GM19025 (cell line): ENCODE measurements around the gene STK32B.
"Not testable (repeated sequence)": the region's sequence is repeated elsewhere in the genome, so short reads cannot be mapped to it uniquely, and the experiment has no call there.

Experiments used
- ATAC-seq: cut with Tn5 transposase; IDR thresholded peaks from one replicate; pipeline ENCODE4 v1.9.1; 2021; ENCODE audit warnings: mild to moderate bottlenecking, low read depth, moderate library complexity; ENCODE audit not compliant: unreplicated experiment

STK32B gene

DNA sequence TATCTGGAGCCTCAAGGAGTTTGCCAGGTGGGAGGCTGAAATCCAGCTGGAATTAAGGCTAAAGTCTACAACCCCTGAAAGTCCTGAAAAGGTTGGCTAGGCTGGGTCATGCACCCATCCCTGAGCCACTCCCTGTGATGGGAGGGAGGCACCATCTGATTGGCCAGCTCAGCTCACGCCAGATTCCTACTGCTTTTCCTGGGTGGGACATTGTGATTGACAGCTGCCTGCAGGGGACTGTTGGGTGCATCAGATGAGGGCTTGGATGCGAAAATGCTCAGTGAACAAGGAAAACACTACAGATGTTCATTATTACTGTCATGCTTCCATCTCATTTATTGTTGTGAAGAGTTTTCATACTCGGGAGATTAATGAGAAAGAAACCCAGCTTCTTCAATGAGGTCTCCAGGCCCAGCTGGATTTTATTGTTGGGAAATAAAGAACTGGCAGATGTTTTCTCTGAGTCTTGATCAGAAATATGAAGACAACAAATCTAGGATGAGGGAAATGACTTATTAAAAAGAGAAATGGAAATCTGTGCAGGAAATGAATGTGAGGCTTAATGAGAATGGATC lies 185.9 kb downstream of the STK32B start:
- ATAC-seq, result no peak

DNA sequence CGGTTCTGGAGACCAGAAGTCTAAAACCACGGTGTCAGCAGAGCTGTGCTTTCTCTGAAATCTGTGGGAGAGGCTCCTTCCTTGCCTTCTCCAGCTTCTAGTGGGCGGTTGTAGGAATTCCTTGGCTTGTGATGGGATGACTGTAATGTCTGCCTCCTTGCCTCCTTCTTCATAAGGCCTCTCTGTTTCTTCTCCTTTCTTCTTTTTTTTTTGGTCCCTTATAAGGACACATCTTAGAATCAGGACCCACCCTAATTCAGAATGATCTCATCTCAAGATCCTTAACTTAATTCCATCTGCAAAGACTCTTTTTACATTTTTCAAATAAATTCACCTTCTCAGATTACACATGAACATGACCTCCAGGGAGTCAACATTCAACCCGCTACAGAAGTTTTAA lies 186.9 kb downstream of the STK32B start:
- no peak for ATAC-seq

DNA sequence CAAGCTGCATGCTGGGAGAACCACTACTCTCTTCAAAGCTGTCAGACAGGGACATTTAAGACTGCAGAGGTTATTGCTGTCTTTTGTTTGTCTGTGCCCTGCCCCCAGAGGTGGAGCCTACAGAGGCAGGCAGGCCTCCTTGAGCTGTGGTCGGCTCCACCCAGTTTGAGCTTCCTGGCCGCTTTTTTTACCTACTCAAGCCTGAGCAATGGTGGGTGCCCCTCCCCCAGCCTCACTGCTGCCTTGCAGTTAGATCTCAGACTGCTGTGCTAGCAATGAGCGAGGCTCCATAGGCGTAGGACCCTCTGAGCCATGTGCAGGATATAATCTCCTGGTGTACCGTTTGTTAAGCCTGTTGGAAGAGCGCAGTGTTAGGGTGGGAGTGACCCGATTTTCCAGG lies 195.8 kb downstream of the STK32B start:
- ATAC-seq, result not testable (repeated sequence)

DNA sequence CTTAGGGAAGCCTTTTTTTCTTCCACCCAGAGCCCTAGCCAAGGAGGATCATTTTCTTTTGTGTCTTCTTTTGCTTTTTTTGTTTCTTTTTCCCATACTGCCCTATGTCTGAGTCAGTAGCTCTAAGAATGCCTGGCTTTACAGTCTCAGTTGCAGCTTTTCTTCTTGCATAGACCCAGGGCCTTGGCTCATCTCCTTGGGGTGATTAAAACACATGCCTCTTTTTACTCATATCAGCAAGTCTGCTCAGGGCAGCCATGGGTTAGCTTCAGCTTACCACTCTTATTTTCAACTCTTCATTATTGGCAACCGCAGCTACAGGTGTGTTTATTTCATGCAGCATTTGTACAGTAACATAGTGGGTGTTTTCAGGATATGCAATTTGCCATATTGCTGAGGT lies 196.5 kb downstream of the STK32B start:
- no peak for ATAC-seq

DNA sequence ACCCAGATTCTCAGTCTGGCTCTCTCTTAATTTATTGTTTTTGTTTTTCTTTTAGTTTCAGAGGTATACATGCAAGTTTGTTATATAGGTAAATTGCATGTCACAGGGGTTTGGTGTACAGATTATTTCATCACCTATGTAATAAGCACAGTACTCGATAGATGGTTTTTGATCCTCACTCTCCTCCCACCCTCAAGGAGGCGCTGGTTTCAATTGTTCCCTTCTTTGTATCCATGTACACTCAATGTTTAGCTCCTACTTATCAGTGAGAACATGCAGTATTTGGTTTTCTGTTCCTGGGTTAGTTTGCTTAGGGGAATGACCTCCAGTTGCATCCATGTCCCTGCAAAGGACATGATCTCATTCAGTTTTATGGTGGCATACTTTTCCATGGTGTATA lies 198.4 kb downstream of the STK32B start:
- ATAC-seq, result no peak

DNA sequence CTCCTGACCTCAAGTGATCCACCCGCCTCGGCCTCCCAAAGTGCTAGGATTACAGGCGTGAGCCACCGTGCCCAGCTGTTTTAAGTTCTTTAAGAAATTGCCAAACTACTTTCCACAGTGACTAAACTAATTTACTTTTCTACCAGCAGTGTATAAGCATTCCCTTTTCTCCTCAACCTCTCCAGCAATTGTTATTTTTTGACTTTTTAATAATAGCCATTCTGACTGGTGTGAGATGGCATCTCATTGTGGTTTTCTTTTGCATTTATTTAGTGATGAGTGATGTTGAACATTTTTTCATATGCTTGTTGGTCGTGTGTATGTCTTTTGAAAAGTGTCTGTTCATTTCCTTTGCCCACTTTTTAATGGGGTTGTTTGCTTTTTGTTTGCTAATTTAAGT lies 199.3 kb downstream of the STK32B start:
- ATAC-seq, result not testable (repeated sequence)

DNA sequence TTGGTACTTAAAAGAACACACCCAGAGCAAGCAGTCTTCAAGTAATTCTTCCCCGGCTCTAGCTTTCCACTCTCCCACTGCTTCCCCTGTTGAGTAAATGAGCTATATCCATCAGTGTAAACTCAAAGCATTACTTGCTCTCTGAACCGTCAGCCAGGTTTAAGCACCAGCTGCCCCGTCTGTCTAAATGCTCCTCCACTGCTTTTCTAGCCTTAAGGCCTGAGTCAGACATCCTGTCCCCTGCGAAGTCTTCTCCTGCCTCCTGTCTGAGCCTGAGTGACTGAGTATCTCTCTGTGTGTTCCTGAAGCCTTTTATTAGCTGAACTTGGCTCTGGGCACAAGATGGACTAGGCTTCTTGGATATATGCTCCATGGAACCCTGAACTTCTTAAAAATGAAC lies 205.1 kb downstream of the STK32B start:
- no peak for ATAC-seq

DNA sequence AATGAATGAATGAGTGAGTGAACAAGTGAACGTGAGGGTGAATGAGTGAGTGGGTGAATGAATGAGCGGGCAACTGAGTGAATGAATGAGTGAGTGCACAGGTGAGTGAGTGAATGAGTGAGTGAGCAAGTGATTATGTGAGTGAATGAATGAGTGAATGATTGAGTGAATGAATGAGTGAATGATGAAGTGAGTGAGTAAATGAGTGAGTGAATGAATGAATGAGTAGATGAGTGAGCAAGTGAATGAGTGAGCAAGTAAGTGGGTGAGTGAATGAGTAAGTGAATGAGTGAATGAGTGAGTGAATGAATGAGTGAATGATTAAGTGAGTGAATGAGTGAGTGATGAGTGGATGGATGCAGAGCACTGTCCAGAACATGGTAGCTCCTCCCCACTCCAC lies 205.8 kb downstream of the STK32B start:
- ATAC-seq, result no peak

DNA sequence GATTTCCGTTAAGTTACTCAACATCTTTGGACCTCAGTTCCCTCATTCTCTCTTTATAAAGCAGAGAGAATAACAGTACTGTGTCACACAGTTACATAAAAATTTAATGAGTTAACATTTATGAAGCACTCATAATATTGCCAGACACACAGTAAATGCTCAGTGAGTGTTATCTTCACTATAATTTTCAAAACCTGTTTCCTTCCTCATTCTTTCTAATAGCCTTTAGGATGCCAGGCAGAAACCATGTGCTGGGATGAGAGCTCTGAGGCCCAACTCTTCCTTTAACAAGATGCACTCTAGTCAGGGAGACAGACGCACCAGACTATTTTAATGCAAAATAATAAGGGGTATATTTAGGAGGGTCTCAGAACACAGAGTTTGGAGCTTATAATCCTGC lies 208.2 kb downstream of the STK32B start:
- no peak for ATAC-seq

DNA sequence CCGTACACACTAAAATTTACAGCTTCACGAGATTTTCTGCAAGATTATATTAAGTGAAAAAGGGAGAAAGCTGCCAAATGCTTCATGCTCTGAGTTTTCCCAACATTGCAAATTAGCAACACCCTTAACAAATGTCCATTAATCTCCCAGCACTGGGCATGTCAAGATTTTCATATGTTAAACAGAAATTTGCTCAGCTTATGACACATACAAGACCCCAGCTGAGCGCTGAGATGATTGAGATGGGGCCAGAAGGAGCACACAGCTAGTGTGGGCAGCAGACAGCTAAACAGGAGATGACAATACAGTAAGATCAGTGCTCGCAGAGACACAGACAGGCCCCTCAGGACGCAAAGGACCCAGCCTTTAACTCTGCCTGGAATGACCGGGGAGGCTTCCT lies 208.8 kb downstream of the STK32B start:
- no peak for ATAC-seq

DNA sequence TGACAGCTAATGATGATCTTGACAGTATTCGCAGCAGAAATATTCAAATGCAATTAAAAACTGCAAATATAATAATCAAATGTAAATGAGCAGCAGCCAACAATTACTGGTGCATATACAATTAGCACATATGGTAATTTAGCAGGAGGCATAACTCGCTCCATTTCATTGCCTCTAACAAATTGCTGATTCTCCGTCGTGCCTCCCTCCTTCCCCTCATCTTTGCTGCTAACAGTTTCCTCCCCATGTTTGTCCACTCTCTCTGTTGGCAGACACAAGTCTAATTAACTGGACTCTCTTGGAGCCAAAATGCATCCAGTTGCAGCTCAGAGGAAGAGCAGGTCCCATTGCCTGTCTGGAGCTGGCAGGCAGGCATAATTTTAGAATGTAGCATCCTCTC lies 210.6 kb downstream of the STK32B start:
- no peak for ATAC-seq

DNA sequence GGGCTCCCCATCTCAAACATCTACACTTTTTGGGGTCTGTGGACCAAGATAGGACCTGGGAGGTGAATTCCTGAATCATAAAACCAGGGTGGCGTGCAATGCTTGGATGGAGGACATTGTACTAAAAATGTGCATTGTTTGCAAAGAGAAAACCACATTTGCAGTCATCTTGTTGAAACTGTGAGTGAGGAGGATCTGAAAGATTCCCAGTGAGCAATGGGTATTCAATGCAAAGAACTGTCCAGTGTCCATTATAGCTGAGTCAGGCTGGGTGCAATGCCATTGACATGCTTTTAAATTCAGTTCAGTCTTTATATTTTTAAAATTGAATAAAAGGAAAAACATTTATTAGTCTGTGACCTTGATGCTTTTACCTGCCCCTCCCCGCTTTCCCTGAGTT lies 215.7 kb downstream of the STK32B start:
- ATAC-seq, result no peak

DNA sequence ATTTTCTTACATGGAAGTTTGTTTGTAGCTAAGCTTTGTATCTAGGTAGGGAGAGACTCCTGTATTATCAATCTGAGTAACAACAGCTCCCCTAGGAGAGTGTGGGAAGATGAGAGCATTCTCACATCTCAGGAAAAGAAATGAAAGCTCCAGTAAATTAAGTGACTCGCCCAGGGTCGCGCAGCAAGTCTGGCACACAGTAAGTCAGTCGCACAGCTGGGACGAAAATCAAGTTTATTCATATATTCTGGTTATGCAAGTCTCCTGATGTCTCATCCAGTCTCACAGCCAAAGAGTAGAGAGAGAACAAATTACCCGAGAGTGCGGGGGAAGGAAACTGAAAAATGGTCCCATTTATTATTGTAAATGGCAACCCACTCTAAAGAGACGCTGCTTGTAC lies 216.1 kb downstream of the STK32B start:
- no peak for ATAC-seq

DNA sequence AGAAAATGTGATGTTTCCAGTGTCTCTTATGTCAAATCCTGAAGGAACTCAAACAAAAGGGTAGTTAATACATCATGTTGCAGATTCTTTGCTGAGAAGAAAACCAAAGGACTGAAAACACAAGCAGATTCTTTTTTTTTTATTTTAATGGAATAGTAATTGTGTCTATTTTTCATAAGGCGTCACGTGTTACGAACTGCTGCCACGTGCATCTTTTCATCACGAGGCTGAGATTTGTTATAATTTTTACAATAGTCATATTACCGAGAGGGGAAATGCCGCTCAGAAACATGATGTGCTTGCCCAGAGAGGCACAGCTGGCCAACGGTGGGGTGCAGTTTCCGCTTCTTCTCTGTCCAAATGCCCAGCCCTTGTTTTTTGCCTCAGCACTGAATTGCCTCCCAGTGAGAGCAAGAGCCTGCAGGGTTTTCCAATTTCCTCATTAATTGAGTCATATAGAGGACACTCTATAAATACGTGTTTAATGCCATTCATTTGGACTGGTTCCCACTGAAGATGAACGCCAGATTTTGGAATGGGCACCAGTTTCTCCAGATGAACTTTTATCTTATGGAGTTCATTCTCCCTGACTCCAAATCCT lies 225.3 kb downstream of the STK32B start:
- ATAC-seq, result no peak

DNA sequence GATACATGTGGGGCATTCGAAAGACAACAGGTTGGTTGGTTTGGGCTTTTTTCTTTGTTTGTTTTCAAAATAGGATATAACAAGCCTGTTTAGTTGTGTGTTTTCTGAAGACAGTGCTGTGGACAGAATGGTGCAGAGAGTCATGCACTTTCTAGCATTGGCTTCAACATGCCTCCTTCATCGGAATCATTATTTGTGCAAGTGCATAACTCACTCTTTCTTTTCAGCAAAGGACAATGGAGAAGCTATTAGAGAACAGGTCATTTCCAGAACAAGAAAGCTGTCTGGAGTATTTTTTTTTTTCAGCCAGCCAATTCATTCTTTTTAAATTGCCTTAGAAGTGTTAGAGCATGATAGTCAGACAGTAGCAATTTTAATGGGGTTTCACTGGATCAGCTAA lies 225.8 kb downstream of the STK32B start:
- ATAC-seq, result no peak

DNA sequence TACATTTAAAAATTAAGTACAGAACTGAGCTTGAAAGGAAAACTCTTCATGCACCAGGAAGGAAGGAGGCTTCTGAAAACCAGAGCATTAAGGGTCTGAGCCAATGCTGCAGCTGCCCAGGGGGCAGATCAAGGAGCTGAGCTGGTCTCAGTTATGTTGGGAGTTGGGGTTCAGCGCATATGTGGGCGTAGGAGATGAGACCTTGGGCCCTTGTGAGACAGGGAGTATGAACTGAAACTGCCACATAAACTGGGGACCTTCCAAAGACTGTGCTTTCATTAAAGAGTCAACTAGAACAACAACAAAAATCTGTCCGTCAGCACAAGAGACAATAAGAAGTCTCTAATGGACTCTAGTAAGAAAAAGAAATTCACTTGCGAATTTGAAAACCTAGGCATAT lies 226.9 kb downstream of the STK32B start:
- no peak for ATAC-seq

DNA sequence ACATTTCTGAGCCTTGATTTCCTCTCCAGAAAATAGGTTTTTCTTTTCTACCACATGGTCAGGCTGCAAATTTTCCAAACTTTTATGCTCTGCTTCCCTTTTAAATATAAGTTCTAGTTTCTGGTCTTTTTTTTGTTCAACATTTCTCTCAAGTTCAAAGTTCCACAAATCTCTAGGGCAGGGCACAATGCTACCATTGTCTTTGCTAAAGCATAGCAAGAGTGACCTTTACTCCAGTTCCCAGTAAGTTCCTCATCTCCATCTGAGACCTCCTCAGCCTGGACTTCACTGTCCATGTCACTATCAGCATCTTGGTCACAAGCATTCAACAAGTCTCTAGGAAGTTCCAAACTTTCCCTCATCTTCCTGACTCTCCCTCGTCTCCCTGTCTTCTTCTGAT lies 228.8 kb downstream of the STK32B start:
- ATAC-seq, result not testable (repeated sequence)

DNA sequence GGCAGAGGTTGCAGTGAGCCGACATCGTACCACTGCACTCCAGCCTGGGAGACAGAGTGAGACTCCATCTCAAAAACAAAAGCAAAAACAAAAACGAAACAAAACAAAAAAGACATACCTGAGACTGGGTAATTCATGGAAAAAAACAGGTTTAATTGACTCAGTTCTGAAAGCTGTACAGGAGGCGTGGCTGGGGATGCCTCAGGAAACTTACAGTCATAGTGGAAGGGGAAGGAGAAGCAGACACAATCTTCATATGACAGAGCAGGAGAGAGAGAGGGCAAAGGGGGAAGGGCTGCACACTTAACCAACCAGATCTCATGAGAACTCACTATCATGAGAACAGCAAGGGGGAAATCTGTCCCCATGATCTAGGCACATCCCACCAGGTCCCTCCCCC lies 229.5 kb downstream of the STK32B start:
- ATAC-seq, result no peak

DNA sequence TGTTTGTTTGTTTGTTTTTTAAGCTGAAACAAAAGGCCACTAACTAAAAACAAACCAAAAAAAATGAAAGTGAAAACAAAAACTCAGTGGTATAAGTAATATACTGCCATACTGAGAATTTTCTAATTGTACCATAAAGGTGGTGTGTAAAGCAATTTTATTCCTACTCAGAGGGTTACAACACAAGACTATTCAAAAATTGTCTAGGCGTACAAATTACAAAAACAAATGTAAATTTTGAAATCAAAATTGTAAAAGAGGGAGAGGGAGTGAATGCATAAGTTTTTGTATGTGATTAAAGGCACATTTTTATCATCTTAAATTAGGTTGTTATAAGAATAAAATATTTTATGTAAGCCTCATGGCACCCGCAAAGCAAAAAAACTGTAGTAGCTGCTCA lies 232.6 kb downstream of the STK32B start:
- no peak for ATAC-seq

DNA sequence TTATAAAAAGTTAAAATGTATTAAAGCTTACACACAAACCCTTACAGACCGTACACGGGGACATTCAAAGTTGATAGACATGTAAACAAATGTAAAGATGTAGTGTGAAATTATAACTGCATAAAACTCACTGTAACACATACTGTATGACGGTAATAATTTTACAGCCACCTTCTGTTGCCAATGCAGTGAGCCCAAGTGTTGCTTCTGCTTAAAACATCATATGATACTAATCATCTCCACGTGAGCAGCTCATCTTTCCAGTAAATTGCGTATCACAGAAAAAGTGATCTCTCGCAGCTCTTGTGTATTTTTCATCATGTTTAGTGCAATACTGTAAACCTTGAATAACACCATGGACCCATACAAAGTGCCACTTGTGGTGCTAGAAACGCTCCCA lies 233.2 kb downstream of the STK32B start:
- ATAC-seq, result no peak

DNA sequence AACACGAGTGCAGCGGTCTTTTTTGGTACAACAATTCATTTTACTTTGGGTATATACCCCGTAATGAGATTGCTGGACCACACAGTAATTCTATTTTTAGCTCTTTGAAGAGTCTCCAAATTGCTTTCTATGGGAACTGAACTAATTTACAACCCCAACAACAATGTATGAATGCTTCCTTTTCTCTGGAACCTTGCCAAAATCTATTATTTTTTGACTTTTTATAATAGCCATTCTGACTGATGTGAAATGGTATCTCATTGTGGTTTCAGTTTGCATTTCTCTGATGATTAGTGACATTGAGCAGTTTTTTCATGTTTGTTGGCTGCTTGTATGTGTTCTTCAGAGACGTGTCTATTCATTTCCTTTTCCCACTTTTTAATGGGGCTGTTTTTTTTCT lies 240.8 kb downstream of the STK32B start:
- ATAC-seq, result no peak

DNA sequence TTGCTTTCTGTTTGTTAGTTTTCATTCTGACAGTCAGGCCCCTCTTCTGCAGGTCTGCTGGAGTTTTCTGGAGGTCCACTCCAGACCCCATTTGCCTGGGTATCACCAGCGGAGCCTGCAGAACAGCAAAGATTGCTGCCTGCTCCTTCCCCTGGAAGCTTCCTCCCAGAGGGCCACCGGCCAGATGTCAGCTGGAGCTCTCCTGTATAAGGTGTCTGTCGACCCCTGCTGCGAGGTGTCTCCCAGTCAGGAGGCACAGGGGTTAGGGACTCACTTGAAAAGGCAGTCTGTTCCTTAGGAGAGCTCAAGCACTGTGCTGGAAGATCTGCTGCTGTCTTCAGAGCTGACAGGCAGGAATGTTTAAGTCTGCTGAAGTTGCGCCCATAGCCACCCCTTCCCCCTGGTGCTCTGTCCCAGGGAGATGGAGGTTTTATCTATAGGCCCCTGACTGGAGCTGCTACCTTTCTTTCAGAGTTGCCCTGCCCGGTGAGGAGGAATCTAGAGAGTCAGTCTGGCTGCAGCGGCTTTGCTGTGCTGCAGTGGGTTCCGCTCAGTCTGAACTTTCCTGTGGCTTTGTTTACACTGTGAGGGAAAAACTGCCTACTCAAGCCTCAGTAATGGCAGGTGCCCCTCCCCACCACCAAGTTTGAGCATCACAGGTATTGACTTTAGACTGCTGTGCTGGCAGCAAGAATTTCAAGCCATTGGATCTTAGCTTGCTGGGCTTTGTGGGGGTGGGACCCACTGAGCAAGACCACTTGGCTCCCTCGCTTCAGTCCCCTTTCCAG lies 246.9 kb downstream of the STK32B start:
- not testable (repeated sequence) for ATAC-seq
